Activated T-helper 2 cell treated with anti-CD3 and anti-CD28 coated beads, Interferon-gamma antibody, Interleukin-2, Interleukin-4, amounts not matched to agents 10 μg/mL and 5 μg/mL and 100 μg/mL, durations not matched to agents 14 hours and 24 hours and 36 hours (primary cell): ENCODE measurements around the gene ATXN10. TPM values are rescaled to one million over a fixed set of nuclear protein-coding genes. Genes with fewer than 3 reads are reported as not detected.

Experiments
- DNase-seq: peaks from one replicate; pipeline ENCODE4 v3.0.0; 2021; ENCODE audit warnings: low spot score
- H3K27ac Mint-ChIP-seq: one replicate; pipeline ENCODE4 v1.8.0; 2021; ENCODE audit warnings: mixed read lengths
- H3K27me3 Mint-ChIP-seq: one replicate; pipeline ENCODE4 v1.8.0; 2021; ENCODE audit warnings: low read depth, mixed read lengths
- H3K36me3 Mint-ChIP-seq: one replicate; pipeline ENCODE4 v1.8.0; 2021; ENCODE audit warnings: low read depth, mixed read lengths
- H3K4me1 Mint-ChIP-seq: one replicate; pipeline ENCODE4 v1.8.0; 2021; ENCODE audit warnings: low read depth, mixed read lengths
- H3K4me3 Mint-ChIP-seq: one replicate; pipeline ENCODE4 v1.8.0; 2021; ENCODE audit warnings: low read depth, mild to moderate bottlenecking, moderate library complexity, mixed read lengths
- H3K9me3 Mint-ChIP-seq: one replicate; pipeline ENCODE4 v1.8.0; 2021; ENCODE audit warnings: mixed read lengths
- intact Hi-C: fragments of 100-400 bp; cut with micrococcal nuclease; formaldehyde crosslinking; loops from one replicate; pipeline ENCODE4 v1.15.1; 2023
- total RNA-seq: library from RNA; stranded (reverse); gene quantifications from 2 replicates; pipeline ENCODE4 v1.2.3, GENCODE V29; 2022

ATXN10 gene
- total RNA-seq, 1 donor from 2014 or later, result 123 TPM

- H3K27me3 Mint-ChIP-seq, result no peaks in the 10 kb centered on the region
- H3K4me3 Mint-ChIP-seq, result no peak overlapping the region
- DNase-seq, result no peak
- H3K9me3 Mint-ChIP-seq, result no peaks in the 10 kb centered on the region
- no peak overlapping the region for H3K27ac Mint-ChIP-seq
- intact Hi-C loops, result no loop called here
- peaks cover 5% of the 10 kb centered on the region for H3K4me1 Mint-ChIP-seq
- peaks cover 21% of the 10 kb centered on the region for H3K36me3 Mint-ChIP-seq
These were observed 60.3 kb downstream of the ATXN10 start for GRCh38 chr22:45731798-45732495.

GRCh38 chr22:45735273-45735672, 63.6 kb downstream of the ATXN10 start:
- no peaks in the 10 kb centered on the region for H3K9me3 Mint-ChIP-seq
- intact Hi-C loops, result no loop called here
- H3K4me1 Mint-ChIP-seq, result peaks cover 9% of the 10 kb centered on the region
- no peak overlapping the region for H3K27ac Mint-ChIP-seq
- H3K27me3 Mint-ChIP-seq, result no peaks in the 10 kb centered on the region
- H3K36me3 Mint-ChIP-seq, result peaks cover 41% of the 10 kb centered on the region
- no peak for DNase-seq
- no peak overlapping the region for H3K4me3 Mint-ChIP-seq

GRCh38 chr22:45738206-45738605, 66.6 kb downstream of the ATXN10 start:
- intact Hi-C loops, result no loop called here
- Mint-ChIP-seq H3K27ac (no peak overlapping the region), H3K9me3 (no peaks in the 10 kb centered on the region), H3K36me3 (peaks cover 60% of the 10 kb centered on the region), H3K27me3 (no peaks in the 10 kb centered on the region), H3K4me3 (no peak overlapping the region), H3K4me1 (peaks cover 11% of the 10 kb centered on the region)
- no peak for DNase-seq

- no peak overlapping the region for H3K27ac Mint-ChIP-seq
- peaks cover 11% of the 10 kb centered on the region for H3K4me1 Mint-ChIP-seq
- no peaks in the 10 kb centered on the region for H3K9me3 Mint-ChIP-seq
- no peak for DNase-seq
- H3K27me3 Mint-ChIP-seq, result no peaks in the 10 kb centered on the region
- no peak overlapping the region for H3K4me3 Mint-ChIP-seq
- intact Hi-C loops, result no loop called here
- H3K36me3 Mint-ChIP-seq, result peaks cover 72% of the 10 kb centered on the region
These were observed 68.6 kb downstream of the ATXN10 start for GRCh38 chr22:45740236-45740635.

- Mint-ChIP-seq H3K27ac (no peak overlapping the region), H3K4me3 (no peak overlapping the region), H3K36me3 (peaks cover 60% of the 10 kb centered on the region), H3K27me3 (no peaks in the 10 kb centered on the region), H3K9me3 (no peaks in the 10 kb centered on the region), H3K4me1 (peaks cover 11% of the 10 kb centered on the region)
- intact Hi-C loops, result no loop called here
- DNase-seq, result no peak
These were observed 71.3 kb downstream of the ATXN10 start for GRCh38 chr22:45742866-45743450.

GRCh38 chr22:45743687-45744086, 72.1 kb downstream of the ATXN10 start:
- H3K4me3 Mint-ChIP-seq, result no peak overlapping the region
- no peaks in the 10 kb centered on the region for H3K9me3 Mint-ChIP-seq
- H3K27ac Mint-ChIP-seq, result no peak overlapping the region
- peaks cover 56% of the 10 kb centered on the region for H3K36me3 Mint-ChIP-seq
- no peak for DNase-seq
- peaks cover 11% of the 10 kb centered on the region for H3K4me1 Mint-ChIP-seq
- no peaks in the 10 kb centered on the region for H3K27me3 Mint-ChIP-seq
- intact Hi-C loops, result no loop called here

- no peak overlapping the region for H3K27ac Mint-ChIP-seq
- H3K9me3 Mint-ChIP-seq, result no peaks in the 10 kb centered on the region
- DNase-seq, result no peak
- H3K27me3 Mint-ChIP-seq, result no peaks in the 10 kb centered on the region
- no peak overlapping the region for H3K4me3 Mint-ChIP-seq
- H3K36me3 Mint-ChIP-seq, result peaks cover 49% of the 10 kb centered on the region
- intact Hi-C loops, result no loop called here
- H3K4me1 Mint-ChIP-seq, result peaks cover 9% of the 10 kb centered on the region
These were observed 72.8 kb downstream of the ATXN10 start for GRCh38 chr22:45744442-45744841.

GRCh38 chr22:45750626-45751025, 79.0 kb downstream of the ATXN10 start:
- H3K36me3 Mint-ChIP-seq, result peaks cover 6% of the 10 kb centered on the region
- no peaks in the 10 kb centered on the region for H3K27me3 Mint-ChIP-seq
- no peak for DNase-seq
- no peak overlapping the region for H3K4me3 Mint-ChIP-seq
- H3K9me3 Mint-ChIP-seq, result no peaks in the 10 kb centered on the region
- H3K4me1 Mint-ChIP-seq, result no peaks in the 10 kb centered on the region
- intact Hi-C loops, result no loop called here
- H3K27ac Mint-ChIP-seq, result no peak overlapping the region

- Mint-ChIP-seq H3K9me3 (no peaks in the 10 kb centered on the region), H3K4me1 (no peaks in the 10 kb centered on the region), H3K36me3 (peaks cover 3% of the 10 kb centered on the region), H3K27me3 (no peaks in the 10 kb centered on the region), H3K27ac (no peak overlapping the region), H3K4me3 (no peak overlapping the region)
- intact Hi-C loops, result no loop called here
- DNase-seq, result no peak
These were observed 80.4 kb downstream of the ATXN10 start for GRCh38 chr22:45752036-45752435.

- Mint-ChIP-seq H3K27ac (no peak overlapping the region), H3K9me3 (no peaks in the 10 kb centered on the region), H3K4me3 (no peak overlapping the region), H3K27me3 (no peaks in the 10 kb centered on the region), H3K4me1 (no peaks in the 10 kb centered on the region), H3K36me3 (peaks cover 5% of the 10 kb centered on the region)
- intact Hi-C loops, result no loop called here
- DNase-seq, result no peak
These were observed 83.2 kb downstream of the ATXN10 start for GRCh38 chr22:45754822-45755221.

- peaks cover 10% of the 10 kb centered on the region for H3K36me3 Mint-ChIP-seq
- intact Hi-C loops, result no loop called here
- no peaks in the 10 kb centered on the region for H3K4me1 Mint-ChIP-seq
- no peaks in the 10 kb centered on the region for H3K27me3 Mint-ChIP-seq
- DNase-seq, result no peak
- H3K9me3 Mint-ChIP-seq, result no peaks in the 10 kb centered on the region
- H3K4me3 Mint-ChIP-seq, result no peak overlapping the region
- no peak overlapping the region for H3K27ac Mint-ChIP-seq
These were observed 84.9 kb downstream of the ATXN10 start for GRCh38 chr22:45756558-45756957.

- peaks cover 10% of the 10 kb centered on the region for H3K36me3 Mint-ChIP-seq
These were observed 85.4 kb downstream of the ATXN10 start for GRCh38 chr22:45757068-45757467.

GRCh38 chr22:45757936-45758335, 86.3 kb downstream of the ATXN10 start:
- Mint-ChIP-seq H3K36me3 (peaks cover 8% of the 10 kb centered on the region), H3K9me3 (no peaks in the 10 kb centered on the region), H3K27me3 (no peaks in the 10 kb centered on the region), H3K27ac (no peak overlapping the region), H3K4me1 (peaks cover under 1% of the 10 kb centered on the region), H3K4me3 (no peak overlapping the region)
- intact Hi-C loops, result no loop called here
- DNase-seq, result no peak

More at GRCh38 chr22:45757068-45757467, 85.4 kb downstream of the ATXN10 start:
- Mint-ChIP-seq H3K27ac (no peak overlapping the region), H3K9me3 (no peaks in the 10 kb centered on the region), H3K27me3 (no peaks in the 10 kb centered on the region), H3K4me1 (no peaks in the 10 kb centered on the region), H3K4me3 (no peak overlapping the region)
- intact Hi-C loops, result no loop called here
- no peak for DNase-seq
